Measurements from ENCODE around the gene NAA25. TPM values are rescaled to one million over a fixed set of nuclear protein-coding genes. Genes with fewer than 3 reads are reported as not detected.
A peak's percentile ranks its signal among the peaks of the same experiment; 100 is the strongest.
"Not testable (repeated sequence)": the region's sequence is repeated elsewhere in the genome, so short reads cannot be mapped to it uniquely, and the experiment has no call there.

NAA25 gene
- polyA plus RNA-seq, 2 donors, result 6.1 to 8.1 TPM

GRCh38 chr12:112117685-112118084 lies 9.1 kb upstream of the NAA25 start:
- Histone ChIP-seq H3K36me3 (ENCODE audit: control insufficient read depth in 2 of 2, insufficient read depth in 2 of 2, low read length in 1 of 2) (no peaks in the 10 kb centered on the region), H3K27me3 (ENCODE audit: control insufficient read depth in 1 of 2, insufficient read depth in 2 of 2, low read length in 2 of 2) (no peaks in the 10 kb centered on the region), H3K4me1 (ENCODE audit: control insufficient read depth in 2 of 2, insufficient read depth in 2 of 2, low read length in 1 of 2) (peaks cover 0 to 7% of the 10 kb centered on the region in 2 donors), H3K9me3 (ENCODE audit: control insufficient read depth in 2 of 2, insufficient read depth in 1 of 2, low read depth in 1 of 2, low read length in 1 of 2) (no peaks in the 10 kb centered on the region), H3K27ac (ENCODE audit: low read depth in 2 of 2, low read length in 1 of 2) (no peak overlapping the region), H3K4me3 (ENCODE audit: low read depth in 1 of 2, low read length in 2 of 2) (no peak overlapping the region)
- WGBS, 2 donors, result 68 to 76% methylated on average over 8 of the region's 8 CpGs

GRCh38 chr12:112116232-112117060 lies 7.9 kb upstream of the NAA25 start:
- H3K4me3 ChIP-seq (ENCODE audit: low read depth in 1 of 2, low read length in 2 of 2), result no peak overlapping the region
- 40 to 50% methylated on average over 7 of the region's 7 CpGs for WGBS, 2 donors
- peaks cover 0 to 5% of the 10 kb centered on the region in 2 donors for H3K4me1 ChIP-seq (ENCODE audit: control insufficient read depth in 2 of 2, insufficient read depth in 2 of 2, low read length in 1 of 2)

DNA sequence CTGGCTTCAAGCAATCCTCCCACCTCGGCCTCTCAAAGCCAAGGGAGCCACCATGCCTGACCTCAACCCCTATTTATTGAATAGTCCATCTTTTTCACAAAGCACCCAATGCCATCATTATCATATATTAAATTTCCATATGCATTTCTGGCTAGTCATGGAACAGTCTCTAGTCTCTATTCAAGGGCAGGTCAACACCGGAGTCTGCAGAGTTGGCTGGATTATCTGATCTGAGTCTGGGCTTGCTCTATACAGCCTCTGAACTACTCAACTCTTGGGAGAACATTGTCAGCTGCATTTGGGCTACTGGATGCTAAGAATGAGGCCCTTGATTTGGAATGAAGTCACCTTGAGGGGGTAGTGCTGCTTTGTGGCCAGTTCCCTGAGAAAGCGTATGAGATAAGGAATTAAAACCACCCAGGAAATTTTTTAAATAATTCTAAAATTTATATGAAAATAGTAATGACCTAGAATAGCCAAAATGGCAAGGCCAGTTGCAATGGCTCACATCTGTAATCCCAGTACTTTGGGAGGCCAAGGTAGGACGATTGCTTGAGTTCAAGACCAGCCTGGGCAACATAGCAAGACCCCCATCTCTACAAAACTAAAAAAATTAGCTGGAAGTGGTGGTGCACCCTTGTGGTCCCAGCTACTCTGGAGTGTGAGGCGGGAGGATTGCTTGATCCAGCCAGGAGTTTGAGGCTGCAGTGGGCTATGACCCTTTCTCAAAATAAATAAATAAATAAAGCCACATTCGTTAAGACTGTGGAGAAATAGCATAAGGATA lies 6.9 kb upstream of the NAA25 start:
- peaks cover 0 to 5% of the 10 kb centered on the region in 2 donors for H3K4me1 ChIP-seq (ENCODE audit: control insufficient read depth in 2 of 2, insufficient read depth in 2 of 2, low read length in 1 of 2)
- no peaks in the 10 kb centered on the region for H3K27me3 ChIP-seq (ENCODE audit: control insufficient read depth in 1 of 2, insufficient read depth in 2 of 2, low read length in 2 of 2)
- H3K27ac ChIP-seq (ENCODE audit: low read depth in 2 of 2, low read length in 1 of 2), result peak overlapping the region; percentile 36 to 37
- no peaks in the 10 kb centered on the region for H3K36me3 ChIP-seq (ENCODE audit: control insufficient read depth in 2 of 2, insufficient read depth in 2 of 2, low read length in 1 of 2)
- H3K9me3 ChIP-seq (ENCODE audit: control insufficient read depth in 2 of 2, insufficient read depth in 1 of 2, low read depth in 1 of 2, low read length in 1 of 2), result no peaks in the 10 kb centered on the region
- WGBS, 2 donors, result 66 to 76% methylated on average over 6 of the region's 6 CpGs
- no peak overlapping the region for H3K4me3 ChIP-seq (ENCODE audit: low read depth in 1 of 2, low read length in 2 of 2)

More at GRCh38 chr12:112116232-112117060, 7.9 kb upstream of the NAA25 start:
- Histone ChIP-seq H3K9me3 (ENCODE audit: control insufficient read depth in 2 of 2, insufficient read depth in 1 of 2, low read depth in 1 of 2, low read length in 1 of 2) (no peaks in the 10 kb centered on the region), H3K27ac (ENCODE audit: low read depth in 2 of 2, low read length in 1 of 2) (peak overlapping the region; percentile 47 to 48), H3K27me3 (ENCODE audit: control insufficient read depth in 1 of 2, insufficient read depth in 2 of 2, low read length in 2 of 2) (no peaks in the 10 kb centered on the region), H3K36me3 (ENCODE audit: control insufficient read depth in 2 of 2, insufficient read depth in 2 of 2, low read length in 1 of 2) (no peaks in the 10 kb centered on the region)

- Histone ChIP-seq H3K9me3 (ENCODE audit: control insufficient read depth in 2 of 2, insufficient read depth in 1 of 2, low read depth in 1 of 2, low read length in 1 of 2) (no peaks in the 10 kb centered on the region), H3K4me1 (ENCODE audit: control insufficient read depth in 2 of 2, insufficient read depth in 2 of 2, low read length in 1 of 2) (peaks cover 0 to 7% of the 10 kb centered on the region in 2 donors), H3K27ac (ENCODE audit: low read depth in 2 of 2, low read length in 1 of 2) (peak overlapping the region; percentile 83 to 86), H3K36me3 (ENCODE audit: control insufficient read depth in 2 of 2, insufficient read depth in 2 of 2, low read length in 1 of 2) (no peaks in the 10 kb centered on the region), H3K4me3 (ENCODE audit: low read depth in 1 of 2, low read length in 2 of 2) (no peak overlapping the region), H3K27me3 (ENCODE audit: control insufficient read depth in 1 of 2, insufficient read depth in 2 of 2, low read length in 2 of 2) (no peaks in the 10 kb centered on the region)
- 54 to 70% methylated on average over 6 of the region's 6 CpGs for WGBS, 2 donors
These were observed 4.0 kb upstream of the NAA25 start for GRCh38 chr12:112112409-112113133.

- no peaks in the 10 kb centered on the region for H3K9me3 ChIP-seq (ENCODE audit: control insufficient read depth in 2 of 2, insufficient read depth in 1 of 2, low read depth in 1 of 2, low read length in 1 of 2)
- peak overlapping the region; percentile 83 to 86 for H3K27ac ChIP-seq (ENCODE audit: low read depth in 2 of 2, low read length in 1 of 2)
- no peaks in the 10 kb centered on the region for H3K27me3 ChIP-seq (ENCODE audit: control insufficient read depth in 1 of 2, insufficient read depth in 2 of 2, low read length in 2 of 2)
- H3K4me1 ChIP-seq (ENCODE audit: control insufficient read depth in 2 of 2, insufficient read depth in 2 of 2, low read length in 1 of 2), result peaks cover 0 to 8% of the 10 kb centered on the region in 2 donors
- H3K36me3 ChIP-seq (ENCODE audit: control insufficient read depth in 2 of 2, insufficient read depth in 2 of 2, low read length in 1 of 2), result no peaks in the 10 kb centered on the region
- H3K4me3 ChIP-seq (ENCODE audit: low read depth in 1 of 2, low read length in 2 of 2), result no peak overlapping the region
- 53 to 63% methylated on average over 5 of the region's 5 CpGs for WGBS, 2 donors
These were observed 3.3 kb upstream of the NAA25 start for GRCh38 chr12:112111931-112112330.

DNA sequence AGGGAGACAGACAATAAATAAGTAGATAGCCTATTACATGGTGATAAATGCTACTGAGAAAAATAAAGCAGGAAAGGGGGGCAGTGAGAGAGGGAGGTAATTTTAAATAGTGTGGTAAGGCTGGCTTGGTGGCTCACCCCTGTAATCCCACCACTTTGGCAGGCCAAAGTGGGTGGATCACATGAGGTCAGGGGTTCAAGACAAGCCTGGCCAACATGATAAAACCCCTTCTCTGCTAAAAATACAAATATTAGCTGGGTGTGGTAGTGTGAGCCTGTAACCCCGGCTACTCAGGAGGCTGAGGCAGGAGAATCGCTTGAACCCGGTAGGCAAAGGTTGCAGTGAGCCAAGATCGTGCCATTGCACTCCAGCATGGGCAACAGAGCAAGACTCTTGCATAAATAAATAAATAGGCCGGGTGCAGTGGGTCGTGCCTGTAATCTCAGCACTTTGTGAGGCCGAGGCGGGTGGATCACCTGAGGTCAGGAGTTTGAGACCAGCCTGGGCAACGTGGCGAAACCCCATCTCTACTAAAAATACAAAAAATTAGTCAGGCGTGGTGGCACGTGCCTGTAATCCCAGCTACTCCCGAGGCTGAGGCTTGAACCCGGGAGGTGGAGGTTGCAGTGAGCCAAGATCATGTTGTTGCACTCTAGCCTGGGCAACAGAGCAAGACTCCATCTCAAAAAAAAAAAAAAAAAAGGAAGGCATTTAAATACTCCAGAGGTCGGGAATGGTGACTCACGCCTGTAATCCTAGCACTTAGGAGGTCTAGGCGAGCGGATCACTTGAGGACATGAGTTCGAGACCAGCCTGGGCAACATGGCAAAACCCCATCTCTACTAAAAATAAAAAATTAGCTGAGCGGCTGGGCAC lies 2.4 kb upstream of the NAA25 start:
- not testable (repeated sequence) for H3K4me1 ChIP-seq (ENCODE audit: control insufficient read depth in 2 of 2, insufficient read depth in 2 of 2, low read length in 1 of 2); H3K4me3 ChIP-seq (ENCODE audit: low read depth in 1 of 2, low read length in 2 of 2); H3K36me3 ChIP-seq (ENCODE audit: control insufficient read depth in 2 of 2, insufficient read depth in 2 of 2, low read length in 1 of 2); H3K27me3 ChIP-seq (ENCODE audit: control insufficient read depth in 1 of 2, insufficient read depth in 2 of 2, low read length in 2 of 2); H3K9me3 ChIP-seq (ENCODE audit: control insufficient read depth in 2 of 2, insufficient read depth in 1 of 2, low read depth in 1 of 2, low read length in 1 of 2)
- H3K27ac ChIP-seq (ENCODE audit: low read depth in 2 of 2, low read length in 1 of 2), result peak overlapping the region; percentile 36 to 72
- 72 to 76% methylated on average over 20 of the region's 20 CpGs for WGBS, 2 donors

- peak overlapping the region; percentile 94 to 97 for H3K27ac ChIP-seq (ENCODE audit: low read depth in 2 of 2, low read length in 1 of 2)
- H3K9me3 ChIP-seq (ENCODE audit: control insufficient read depth in 2 of 2, insufficient read depth in 1 of 2, low read depth in 1 of 2, low read length in 1 of 2), result no peaks in the 10 kb centered on the region
- H3K4me3 ChIP-seq (ENCODE audit: low read depth in 1 of 2, low read length in 2 of 2), result peak overlapping the region; percentile 75 to 94
- H3K36me3 ChIP-seq (ENCODE audit: control insufficient read depth in 2 of 2, insufficient read depth in 2 of 2, low read length in 1 of 2), result peaks cover 0 to 2% of the 10 kb centered on the region in 2 donors
- WGBS, 2 donors, result 15 to 17% methylated on average over 13 of the region's 13 CpGs
- peaks cover 2 to 8% of the 10 kb centered on the region in 2 donors for H3K4me1 ChIP-seq (ENCODE audit: control insufficient read depth in 2 of 2, insufficient read depth in 2 of 2, low read length in 1 of 2)
- H3K27me3 ChIP-seq (ENCODE audit: control insufficient read depth in 1 of 2, insufficient read depth in 2 of 2, low read length in 2 of 2), result no peaks in the 10 kb centered on the region
These were observed 1.0 kb downstream of the NAA25 start for GRCh38 chr12:112107306-112108201.

DNA sequence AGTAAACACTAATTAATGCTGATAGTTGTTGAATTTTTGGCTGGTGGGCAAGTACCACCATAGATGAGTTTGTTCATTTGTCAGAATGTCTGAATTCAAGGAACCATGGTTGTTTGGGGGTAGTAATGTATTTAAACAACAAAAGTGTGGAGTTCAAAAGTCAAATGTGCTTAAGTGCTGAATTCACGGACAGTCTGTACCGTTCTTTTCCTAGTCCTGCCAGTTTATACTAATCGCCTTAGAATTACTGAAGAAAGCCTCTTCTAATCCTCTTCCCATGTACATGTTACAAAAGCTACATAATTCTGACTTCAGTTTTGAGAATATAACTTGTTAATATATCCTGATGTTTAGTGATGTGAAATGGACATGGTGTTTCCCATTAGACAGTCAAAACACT lies 2.7 kb downstream of the NAA25 start:
- 69 to 71% methylated on average over 3 of the region's 3 CpGs for WGBS, 2 donors
- no peaks in the 10 kb centered on the region for H3K9me3 ChIP-seq (ENCODE audit: control insufficient read depth in 2 of 2, insufficient read depth in 1 of 2, low read depth in 1 of 2, low read length in 1 of 2)
- H3K36me3 ChIP-seq (ENCODE audit: control insufficient read depth in 2 of 2, insufficient read depth in 2 of 2, low read length in 1 of 2), result peaks cover 0 to 2% of the 10 kb centered on the region in 2 donors
- no peak overlapping the region for H3K27ac ChIP-seq (ENCODE audit: low read depth in 2 of 2, low read length in 1 of 2)
- H3K27me3 ChIP-seq (ENCODE audit: control insufficient read depth in 1 of 2, insufficient read depth in 2 of 2, low read length in 2 of 2), result no peaks in the 10 kb centered on the region
- H3K4me1 ChIP-seq (ENCODE audit: control insufficient read depth in 2 of 2, insufficient read depth in 2 of 2, low read length in 1 of 2), result peaks cover 2 to 8% of the 10 kb centered on the region in 2 donors
- H3K4me3 ChIP-seq (ENCODE audit: low read depth in 1 of 2, low read length in 2 of 2), result no peak overlapping the region
